ENCODE data around the gene MRGPRF.

DNA sequence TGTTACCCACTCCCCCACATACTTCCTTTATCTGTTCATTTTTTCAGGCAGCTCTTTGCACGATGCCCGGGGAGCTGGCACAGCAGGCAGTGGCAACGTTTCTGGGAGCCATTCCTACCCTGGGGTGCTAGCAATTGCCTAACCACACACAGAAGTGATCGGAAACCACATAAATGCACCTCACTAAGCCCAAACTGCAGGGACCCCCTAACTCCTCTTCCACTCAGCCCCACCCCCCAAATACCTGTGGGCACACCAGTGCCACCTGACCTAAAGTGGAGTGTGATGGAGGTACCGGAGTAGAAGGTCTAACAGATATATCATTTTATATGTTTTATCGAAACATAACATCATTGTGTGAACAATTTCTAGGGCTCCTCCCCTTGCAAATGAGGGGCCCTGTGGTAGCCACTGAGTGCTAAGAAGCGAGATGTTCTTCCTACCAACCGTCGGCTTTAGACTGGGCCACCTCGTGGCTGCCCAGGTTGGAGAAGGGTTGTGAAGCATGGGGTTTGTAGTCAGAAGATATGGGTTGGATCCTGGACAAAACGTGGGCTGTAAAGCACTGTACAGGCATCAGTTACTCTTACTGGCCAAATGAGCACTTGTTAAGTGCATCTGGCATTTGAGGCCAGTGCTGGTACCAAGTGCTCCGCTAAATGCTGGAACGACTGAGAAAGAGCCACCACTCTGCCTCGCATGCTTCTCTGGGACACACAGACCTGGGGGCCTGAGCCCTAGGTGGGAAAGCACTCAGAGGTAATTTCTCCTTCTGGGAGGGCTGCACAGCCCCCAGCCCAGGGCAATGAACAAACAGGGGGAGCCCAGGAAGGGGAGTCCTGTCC, 35.0 kb downstream of the MRGPRF start:
- TF ChIP-seq, protein P1, sequence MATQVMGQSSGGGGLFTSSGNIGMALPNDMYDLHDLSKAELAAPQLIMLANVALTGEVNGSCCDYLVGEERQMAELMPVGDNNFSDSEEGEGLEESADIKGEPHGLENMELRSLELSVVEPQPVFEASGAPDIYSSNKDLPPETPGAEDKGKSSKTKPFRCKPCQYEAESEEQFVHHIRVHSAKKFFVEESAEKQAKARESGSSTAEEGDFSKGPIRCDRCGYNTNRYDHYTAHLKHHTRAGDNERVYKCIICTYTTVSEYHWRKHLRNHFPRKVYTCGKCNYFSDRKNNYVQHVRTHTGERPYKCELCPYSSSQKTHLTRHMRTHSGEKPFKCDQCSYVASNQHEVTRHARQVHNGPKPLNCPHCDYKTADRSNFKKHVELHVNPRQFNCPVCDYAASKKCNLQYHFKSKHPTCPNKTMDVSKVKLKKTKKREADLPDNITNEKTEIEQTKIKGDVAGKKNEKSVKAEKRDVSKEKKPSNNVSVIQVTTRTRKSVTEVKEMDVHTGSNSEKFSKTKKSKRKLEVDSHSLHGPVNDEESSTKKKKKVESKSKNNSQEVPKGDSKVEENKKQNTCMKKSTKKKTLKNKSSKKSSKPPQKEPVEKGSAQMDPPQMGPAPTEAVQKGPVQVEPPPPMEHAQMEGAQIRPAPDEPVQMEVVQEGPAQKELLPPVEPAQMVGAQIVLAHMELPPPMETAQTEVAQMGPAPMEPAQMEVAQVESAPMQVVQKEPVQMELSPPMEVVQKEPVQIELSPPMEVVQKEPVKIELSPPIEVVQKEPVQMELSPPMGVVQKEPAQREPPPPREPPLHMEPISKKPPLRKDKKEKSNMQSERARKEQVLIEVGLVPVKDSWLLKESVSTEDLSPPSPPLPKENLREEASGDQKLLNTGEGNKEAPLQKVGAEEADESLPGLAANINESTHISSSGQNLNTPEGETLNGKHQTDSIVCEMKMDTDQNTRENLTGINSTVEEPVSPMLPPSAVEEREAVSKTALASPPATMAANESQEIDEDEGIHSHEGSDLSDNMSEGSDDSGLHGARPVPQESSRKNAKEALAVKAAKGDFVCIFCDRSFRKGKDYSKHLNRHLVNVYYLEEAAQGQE (IDR thresholded peaks at IDR 0.05; ENCODE audit: insufficient read depth in 1 of 2, low read depth in 2 of 2, low read length in 2 of 2) = no peak
- no peak for TF ChIP-seq TAF1 (IDR thresholded peaks at IDR 0.05; ENCODE audit: borderline replicate concordance, insufficient read depth, low read length)

Data from PFSK-1 (cell line).